Stimulated activated CD4-positive, alpha-beta T cell treated with anti-CD3 and anti-CD28 coated beads, Interleukin-15, amount 100 ng/mL, for 48 hours (primary cell): Measurements from ENCODE around the gene IGF2BP1.

Experiments used
- DNase-seq, 2 donors: peaks; one replicate each; pipeline ENCODE4 v3.0.0-alpha.2; 2020; ENCODE audit warnings: low read depth in 2 of 2

Gene IGF2BP1

DNA sequence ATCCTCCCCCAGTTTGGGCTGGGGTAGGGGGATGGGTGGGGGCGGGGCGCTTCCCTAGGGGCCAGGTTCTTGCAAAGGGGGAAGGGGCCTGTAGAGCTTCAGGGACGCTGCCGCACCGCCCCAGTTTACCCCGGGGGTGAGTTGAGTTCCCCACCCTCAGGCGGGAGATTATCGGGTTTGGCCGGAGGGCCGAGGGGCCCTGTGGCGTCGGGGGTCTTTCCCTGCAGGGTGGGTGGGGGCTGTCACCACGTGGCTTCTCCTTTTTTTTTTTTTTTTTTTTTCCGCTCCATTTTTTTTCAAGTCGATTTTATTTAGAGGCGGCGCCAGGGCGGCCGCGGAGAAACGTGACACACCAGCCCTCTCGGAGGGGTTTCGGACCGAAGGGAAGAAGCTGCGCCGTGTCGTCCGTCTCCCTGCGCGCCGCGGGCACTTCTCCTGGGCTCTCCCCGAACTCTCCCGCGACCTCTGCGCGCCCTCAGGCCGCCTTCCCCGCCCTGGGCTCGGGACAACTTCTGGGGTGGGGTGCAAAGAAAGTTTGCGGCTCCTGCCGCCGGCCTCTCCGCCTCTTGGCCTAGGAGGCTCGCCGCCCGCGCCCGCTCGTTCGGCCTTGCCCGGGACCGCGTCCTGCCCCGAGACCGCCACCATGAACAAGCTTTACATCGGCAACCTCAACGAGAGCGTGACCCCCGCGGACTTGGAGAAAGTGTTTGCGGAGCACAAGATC lies at the start of gene IGF2BP1:
TSS of gene IGF2BP1 (plus strand) at position 283 of the 724 bp plus-strand sequence. CDS start at position 644, 361 bp downstream.
- DNase-seq, result no peak

DNA sequence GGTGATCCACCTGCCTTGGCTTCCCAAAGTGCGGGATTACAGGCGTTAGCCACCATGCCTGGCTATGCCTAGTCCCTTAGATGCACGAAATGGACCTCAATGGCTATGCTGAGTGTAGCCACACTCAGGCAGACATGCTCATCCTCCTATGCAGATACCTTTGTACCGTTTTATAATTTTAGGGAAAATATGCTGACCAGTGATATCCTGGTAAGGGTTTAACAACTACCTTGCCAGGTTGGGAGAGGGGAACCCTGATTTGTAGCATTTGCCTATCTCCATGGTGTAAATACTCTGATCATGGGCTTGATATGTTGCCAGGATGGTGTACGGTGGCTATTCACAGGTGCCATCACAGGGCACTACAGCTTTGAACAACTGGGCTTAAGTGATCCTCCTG lies 45.6 kb upstream of the IGF2BP1 start:
- no peak for DNase-seq

DNA sequence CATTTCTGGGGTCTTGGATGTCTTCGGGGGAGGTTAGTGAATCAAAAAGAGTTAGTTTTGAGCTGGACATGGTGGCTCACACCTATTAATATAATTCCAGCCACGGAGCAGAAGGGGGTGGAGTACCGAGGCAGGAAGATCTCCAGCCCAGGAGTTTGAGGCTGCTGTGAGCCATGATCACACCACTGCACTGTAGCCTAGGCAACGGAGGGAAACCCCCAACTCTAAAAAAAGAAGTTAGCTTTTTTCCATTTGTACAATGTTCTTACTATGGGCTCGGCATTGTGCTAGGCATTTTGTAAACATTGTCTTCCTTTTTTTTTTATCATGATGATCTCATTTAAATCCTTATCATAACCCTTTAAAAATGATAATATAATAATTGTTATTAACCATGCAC lies 44.3 kb upstream of the IGF2BP1 start:
- DNase-seq, result no peak

DNA sequence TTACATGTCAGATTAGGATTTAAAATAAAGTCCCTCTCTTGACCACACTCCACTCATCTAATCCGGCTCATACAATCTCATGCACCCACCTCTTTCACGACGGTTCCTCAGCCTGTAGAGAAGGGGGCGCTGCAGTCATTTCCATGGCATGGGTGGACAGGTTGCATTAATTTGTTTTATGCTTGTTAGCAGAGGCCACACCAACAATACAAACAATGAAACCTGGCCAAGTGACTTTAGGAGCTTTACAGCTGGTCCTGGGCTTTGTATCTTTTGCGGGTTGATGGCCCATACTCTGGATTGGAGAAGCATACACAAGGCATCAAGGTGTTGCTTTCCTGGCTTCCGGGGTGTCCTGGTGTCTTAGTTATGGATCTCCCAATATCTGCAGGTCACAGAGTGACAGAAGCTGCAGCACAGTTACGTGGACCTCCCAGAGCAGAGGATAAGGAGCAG lies 42.9 kb upstream of the IGF2BP1 start:
- DNase-seq, result no peak

DNA sequence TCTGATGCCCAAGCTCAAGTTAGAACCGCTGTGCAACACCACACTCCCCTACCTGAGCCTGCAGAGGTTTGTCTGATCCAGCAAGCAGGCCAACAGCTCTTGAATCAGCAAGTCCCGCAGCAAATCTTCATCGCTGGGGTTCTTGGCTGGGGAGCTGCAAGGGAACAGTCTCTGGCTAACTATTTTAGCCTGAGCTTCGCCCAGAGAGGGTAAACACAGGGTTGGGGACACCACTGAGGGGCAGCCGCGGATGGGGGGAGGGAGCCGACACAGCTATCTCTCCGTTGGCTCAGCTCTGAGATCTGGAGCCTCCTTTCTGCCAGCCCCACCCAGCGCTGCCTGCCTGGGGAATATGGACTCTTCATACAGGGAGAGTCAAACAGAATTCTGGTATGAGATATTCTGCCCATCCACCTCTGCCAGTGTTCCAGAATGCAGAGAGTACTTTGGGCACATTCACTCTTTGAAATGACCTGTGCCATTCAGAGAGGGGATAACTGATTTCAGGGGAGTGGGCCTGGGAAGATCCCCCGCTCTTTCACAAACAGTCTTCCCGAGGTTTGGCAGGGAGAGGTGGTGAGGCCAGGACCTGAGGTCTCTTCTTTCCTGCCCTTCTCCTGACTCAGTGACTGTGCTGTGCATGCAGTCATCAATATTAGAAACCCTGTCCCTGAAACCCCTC lies 36.2 kb upstream of the IGF2BP1 start:
- no peak for DNase-seq

DNA sequence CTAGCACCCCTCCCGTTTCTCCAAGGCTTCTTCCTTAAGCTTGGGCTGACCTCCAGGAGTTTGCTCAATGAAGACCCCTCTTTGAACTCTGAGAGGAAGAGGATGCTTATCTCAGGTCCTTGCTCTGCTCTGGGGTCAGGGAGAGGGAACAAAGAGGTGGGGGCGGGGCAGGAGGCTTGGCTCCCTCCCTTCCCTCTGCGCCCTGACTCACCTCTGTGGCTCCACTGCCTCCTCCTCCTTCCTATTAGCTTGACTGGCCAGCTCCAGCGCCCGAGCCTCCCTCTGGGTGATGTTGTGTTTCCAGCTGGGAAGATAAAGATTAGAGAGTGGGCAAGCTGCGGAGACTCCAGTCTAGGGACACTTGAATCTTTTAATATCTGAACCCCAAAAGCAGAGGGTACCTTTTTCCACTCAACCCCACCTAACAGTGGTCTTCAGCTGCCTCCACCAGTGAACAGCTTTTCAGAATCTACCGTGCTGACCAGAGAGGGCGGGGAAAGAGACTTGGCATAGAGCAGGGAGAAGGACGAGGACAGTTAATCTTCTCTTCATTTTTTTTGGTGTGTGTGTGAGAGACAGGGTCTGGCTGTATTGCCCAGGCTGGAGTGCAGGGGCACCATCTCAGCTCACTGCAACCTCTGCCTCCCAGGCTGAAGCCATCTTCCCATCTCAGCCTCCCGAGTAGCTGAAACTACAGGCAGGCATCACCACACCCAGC lies 35.5 kb upstream of the IGF2BP1 start:
- DNase-seq, result no peak

DNA sequence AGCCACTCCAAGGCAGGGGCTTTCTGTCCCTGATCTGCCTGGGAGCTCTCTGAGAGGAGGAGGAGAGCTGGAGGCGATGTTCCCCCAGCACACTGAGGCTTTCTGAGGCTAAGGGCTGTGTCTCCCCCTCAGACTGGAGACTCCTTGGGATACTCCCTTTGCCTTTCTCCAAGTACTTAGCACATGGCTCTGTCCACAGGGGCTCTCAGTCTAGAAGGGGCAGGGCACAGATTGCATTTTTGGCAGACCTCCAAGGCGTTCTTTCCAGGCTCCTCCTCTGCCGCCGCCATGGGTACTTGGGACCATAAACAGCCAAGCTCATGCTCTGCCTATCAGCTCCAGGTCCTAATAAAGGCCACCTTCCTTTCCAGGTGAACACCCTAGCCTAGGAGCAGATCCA lies 27.0 kb upstream of the IGF2BP1 start:
- no peak for DNase-seq

DNA sequence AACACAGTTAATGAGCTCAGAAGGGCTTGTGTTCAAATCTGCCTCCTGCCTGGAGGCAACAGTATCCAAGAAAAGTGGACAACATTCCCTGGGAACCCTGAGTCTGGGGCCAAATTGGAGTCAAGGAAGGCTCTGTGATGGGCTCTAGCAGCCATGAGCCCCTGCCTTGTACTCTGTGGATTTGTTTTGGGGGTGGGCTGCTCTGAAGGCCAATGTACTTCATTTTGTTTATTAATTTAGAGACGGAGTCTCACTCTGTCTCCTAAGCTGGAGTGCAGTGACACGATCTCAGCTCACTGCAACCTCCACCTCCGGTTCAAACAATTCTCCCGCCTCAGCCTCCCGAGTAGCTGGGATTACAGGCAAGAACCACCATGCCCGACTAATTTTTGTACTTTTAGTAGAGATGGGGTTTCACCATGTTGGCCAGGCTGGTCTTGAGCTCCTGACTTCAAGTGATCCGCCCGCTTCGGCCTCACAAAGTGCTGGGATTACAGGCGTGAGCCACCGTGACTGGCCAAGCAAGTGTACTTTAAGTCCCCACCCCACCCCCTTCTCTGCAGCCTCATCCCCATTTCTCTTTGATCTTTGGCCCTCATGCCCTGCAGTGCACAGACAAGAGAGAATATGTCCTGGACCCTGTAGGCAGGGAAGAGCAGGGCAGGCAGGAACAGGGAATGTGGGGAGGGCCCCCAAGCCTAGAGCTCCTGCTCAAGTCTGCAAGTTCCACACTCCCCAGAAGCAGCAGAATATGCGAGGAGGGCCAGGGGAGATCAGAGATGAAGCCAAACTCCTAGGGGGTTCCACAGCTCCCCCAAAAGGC lies 26.1 kb upstream of the IGF2BP1 start:
- DNase-seq, result no peak

DNA sequence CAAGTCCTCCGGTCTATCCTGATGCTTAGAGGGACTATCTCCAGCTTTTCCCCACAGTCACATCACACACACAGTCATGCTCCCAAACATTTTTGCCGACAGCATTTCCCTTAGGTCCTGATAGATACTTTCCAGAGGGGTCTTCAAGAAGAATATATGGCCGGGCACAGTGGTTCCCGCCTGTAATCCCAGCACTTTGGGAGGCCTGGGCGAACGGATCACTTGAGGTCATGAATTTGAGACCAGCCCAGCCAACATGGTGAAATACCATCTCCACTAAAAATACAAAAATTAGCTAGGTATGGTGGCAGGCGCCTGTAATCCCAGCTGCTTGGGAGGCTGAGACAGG lies 24.5 kb upstream of the IGF2BP1 start:
- no peak for DNase-seq

DNA sequence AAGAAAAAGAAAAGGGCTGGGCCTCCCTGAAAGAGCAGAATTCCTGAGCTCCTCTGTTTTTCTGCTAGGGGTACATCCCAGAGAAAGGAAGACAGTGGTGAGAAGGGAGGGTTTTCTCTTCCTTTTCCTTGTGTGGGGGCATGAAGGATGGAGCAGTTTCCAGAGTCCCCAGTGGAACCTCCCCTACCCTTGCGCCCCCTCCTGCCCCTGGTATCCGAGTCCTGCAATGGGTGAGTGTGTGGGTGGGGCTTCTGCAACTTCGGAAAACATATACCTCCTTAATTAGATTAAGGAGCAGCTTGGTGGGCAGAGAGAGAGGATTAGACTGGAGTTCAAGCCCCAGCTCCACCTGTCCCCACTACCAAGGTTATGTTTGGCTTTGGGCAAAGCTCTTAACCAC lies 23.4 kb upstream of the IGF2BP1 start:
- no peak for DNase-seq

DNA sequence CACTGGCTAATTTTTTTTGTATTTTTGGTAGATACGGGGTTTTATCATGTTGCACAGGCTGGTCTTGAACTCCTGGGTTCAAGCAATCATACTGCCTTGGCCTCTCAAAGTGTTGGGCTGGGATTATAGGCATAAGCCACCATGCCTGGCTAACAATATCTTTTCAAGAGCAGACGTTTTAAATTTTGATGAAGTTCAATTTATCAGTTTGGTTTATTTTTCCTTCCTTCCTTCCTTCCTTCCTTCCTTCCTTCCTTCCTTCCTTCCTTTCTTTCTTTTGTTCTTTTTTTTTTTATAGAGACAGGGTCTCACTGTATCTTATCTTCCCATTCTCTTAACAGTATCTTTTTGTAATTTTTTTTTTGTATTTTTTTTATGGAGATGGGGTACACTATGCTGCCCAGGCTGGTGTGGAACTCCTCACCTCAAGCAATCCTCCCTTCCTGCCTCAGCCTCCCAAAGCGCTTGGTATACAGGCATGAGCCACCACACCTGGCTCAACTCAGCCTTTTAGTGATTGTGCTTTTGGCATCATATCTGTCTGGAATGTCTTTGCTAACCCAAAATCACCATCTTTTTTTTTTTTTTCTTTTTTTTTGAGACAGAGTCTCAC lies 15.2 kb upstream of the IGF2BP1 start:
- DNase-seq, result no peak

DNA sequence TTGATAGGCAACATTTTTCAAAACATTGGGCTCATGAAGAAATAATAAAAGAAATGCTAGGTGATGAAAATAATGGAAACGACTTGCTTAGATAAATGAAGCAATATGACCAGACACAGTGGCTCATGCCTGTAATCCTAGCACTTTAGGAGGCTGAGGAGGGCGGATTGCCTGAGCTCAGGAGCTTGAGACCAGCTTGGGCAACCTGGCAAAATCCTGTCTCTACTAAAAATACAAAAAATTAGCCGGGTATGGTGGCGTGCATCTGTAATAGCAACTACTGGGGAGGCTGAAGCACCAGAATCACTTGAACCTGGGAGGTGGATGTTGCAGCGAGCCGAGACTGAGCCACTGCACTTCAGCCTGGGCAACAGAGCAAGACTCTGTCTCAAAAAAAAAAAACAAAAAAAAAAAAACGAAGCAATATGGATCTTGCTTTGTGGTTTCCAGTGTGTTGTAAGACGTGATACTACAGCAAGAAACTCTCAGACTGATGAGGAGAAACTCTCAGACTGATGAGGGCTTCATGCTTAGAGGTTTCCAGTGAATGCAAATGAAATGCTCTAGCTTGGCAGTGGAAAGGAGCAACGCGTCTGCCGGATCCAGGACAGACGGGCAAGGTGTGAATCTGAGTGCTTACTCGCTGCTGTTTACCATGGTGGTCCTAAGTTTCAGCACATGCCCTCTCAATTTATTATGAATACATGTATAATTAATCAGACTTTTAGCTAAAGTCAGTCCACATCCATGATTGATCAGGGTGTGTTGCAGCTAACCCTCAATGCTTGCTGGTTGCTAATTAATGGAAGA lies 11.5 kb upstream of the IGF2BP1 start:
- DNase-seq, result no peak

DNA sequence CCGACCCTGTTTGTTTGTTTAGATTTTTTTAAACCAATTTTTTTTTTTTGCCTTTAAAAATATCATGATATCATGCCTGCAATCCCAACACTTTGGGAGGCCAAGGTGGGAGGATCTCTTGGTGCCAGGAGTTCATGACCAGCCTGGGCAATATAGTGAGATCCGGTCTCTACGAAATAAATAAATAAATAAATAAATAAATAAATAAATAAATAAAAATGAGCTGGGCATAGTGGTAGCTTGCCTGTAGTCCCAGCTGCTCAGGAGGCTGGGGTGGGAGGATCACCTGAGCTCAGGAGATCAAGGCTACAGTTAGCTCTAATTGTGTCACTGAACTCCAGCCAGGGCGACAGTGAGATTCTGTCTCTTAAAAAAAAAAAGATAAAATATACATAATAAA lies 8.1 kb upstream of the IGF2BP1 start:
- no peak for DNase-seq

DNA sequence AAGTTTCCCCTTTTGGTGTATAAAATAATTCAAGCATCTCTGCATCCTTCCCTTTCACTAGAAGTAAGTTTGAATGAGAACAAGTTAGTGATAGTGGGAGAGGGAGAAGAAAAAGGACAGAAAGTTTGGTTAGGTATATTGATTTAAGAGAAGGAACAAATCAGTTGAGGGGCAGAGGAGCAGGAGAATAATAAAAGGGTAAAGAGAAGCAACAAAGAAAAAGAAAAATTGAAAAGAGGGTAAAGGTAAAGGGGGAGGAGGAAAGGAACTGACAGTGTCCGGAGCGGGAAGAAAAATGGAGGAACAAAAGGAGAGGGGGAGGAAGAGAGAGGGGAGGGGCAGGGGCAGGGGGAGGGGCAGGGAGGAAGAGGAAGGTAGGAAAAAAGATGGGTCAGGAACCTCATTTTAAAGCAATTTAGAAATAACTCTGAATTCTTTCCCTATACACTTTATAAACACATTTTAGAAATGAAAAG lies 6.3 kb upstream of the IGF2BP1 start:
- no peak for DNase-seq

DNA sequence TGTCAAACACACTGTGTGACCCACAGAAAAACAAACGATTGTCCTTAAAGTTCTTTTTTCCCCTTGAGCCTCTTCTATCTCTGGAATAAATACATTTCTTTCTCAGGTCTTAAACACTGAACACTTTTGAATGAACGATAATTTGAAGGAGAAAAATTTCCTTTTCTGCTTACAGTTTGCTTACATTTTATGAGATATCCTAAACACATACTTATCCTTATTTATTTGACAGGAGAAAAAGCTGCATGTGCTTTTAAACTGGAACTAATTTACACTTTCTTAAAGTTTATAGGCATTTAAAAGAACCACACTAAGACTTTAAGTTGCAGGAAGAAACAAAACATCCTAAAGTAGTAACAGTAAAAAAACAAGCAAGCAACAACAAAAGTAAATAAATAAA lies 4.7 kb upstream of the IGF2BP1 start:
- no peak for DNase-seq

DNA sequence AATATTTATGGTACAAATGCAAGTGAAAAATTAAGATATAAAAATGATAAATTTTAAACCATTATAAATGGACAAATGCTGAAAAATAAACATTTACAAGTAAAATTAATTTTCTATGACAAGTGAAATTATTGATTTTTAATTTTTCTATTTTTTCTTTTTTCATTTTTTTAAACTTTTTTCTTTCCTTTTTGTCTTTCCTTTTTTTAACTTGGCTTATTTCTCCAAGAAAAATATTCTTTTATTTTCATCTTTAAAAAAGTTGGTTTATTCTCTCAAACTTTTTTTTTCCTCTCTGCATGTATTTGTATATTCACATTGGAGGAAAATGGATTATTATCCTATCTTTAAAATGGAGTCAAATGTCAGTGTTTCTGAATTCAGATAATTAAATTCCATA lies 3.9 kb upstream of the IGF2BP1 start:
- DNase-seq, result no peak

DNA sequence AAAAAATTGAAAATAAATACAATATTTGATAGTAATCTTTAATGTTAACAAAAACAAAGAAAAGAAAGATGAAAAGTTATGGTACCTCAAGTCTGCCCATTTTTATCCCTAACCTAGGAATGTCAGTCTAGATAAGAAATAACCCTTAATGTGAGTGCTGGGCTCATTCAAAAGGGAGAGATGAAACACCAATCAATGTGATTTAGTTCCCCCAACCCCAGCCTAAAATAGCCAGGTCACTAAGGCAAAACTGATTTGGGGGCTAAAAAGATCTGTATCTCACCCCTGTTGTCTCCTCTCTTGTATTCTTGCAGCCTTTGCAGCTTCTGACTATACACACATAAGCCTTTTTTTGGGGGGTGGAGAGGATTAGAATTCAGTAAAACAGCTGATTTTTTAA lies 3.2 kb upstream of the IGF2BP1 start:
- DNase-seq, result no peak

DNA sequence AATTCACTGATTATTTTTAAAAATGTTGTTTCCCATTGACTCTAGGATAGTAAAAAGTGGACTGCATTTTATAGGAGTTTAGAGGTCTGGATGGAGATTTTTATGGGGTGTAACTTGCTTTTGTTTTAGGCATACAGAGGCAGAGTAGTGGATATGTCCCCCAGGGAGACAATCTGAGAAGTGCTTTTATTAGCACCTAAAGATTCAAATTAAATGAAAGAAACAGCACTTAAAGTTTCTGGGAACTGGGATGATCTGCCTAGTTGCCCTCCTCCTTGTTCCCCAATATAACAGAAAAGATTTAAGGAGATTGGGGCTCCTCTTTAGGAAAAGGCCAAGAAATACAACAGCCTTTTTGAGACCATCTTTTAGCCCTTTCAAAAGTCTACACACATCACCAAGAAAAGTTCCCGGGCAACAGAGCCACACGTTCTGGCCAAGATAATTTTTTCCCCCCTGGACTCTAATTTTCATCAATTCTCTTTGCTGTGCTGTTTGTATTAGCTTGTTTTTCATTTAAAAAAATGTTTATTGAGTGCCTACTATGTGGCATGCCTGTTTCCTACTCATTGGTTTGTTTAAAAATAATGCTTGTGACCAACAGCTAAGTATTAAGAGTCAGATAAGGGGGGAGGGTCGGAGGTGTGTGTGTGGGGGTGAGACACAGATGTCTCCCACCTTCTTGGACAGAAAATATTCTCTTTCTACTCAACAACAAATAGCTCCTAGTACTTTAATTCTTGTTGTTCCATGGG lies 2.5 kb upstream of the IGF2BP1 start:
- DNase-seq, result no peak

DNA sequence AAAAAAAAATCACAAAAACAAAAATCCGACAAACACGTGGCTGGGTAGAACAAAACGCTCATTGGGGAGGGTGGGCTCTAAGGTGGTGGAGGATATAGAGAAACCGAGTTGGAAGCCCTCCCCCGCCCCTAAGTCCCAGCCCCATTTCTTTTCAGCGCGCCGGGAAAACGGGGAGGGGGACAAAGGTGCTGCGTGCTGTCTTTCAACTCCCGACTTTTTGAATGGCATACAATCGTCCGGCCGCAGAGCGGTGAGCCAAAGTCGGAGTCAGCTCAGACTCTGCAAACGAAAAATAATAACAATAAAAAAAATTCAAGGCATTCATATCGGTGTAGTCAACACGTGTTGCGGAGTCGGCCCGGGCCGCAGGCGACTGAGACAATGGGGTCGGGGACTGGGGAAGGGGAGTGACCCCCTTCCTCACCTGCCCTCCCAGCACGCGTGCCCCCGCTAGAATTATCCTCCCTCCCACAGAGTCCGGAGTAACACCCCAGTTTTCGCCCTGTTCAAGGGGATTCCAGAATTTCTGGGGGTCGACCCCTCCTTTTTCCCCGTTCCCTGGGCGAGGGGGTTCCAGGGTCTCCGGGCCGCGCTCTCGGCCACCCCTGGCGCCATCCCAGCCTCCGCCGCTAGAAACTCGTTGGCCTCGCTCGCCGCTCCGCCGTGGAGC lies 1.7 kb upstream of the IGF2BP1 start:
- no peak for DNase-seq
